Fibroblast of skin of left quadriceps (primary cell): ENCODE results near the gene RIBC2.
"Not testable (repeated sequence)": the region's sequence is repeated elsewhere in the genome, so short reads cannot be mapped to it uniquely, and the experiment has no call there.

ENCODE experiments used
- DNase-seq, 2 experiments: peaks; one replicate each; pipeline ENCODE4 v3.0.0-alpha.2; 2013; ENCODE audit warnings: low read depth in 2 of 2

Gene RIBC2

GRCh38 chr22:45449442-45449841 is 35.9 kb downstream of the RIBC2 start:
- not testable (repeated sequence) for DNase-seq

DNA sequence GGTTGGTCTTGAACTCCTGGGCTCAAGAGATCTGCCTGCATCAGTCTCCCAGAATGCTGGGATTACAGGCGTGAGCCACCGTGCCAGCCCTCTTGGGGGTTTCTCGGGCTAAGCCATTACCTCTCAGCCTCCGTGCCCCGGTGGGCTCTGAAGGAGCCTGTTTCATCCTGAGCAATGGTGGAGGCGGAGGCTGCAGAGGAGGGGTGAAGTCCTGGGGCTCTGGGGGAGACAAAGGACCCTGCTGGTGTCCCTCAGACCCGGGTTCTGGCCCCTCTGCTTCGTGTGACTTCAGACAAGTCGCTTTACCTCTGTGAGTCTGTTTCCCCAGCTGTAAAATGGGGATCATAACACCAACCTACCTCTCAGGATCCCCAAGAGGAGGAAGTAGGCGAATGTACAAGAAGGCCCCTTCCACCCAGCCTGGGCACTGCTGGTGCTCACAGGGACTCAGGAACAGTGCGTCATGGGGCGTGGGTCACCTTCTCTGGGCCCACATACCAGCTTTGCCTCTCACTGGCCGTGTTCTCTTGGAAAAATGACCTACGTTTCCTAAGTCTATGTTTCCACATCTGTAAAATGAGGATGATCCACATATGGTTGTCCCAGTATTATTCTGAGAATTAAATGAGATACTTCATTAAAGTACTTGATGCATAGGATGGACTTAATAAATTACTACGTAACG is 36.8 kb downstream of the RIBC2 start:
- no peak for DNase-seq

- peak; percentile 98 for DNase-seq
These were observed 37.6 kb downstream of the RIBC2 start for GRCh38 chr22:45450921-45451651.

DNA sequence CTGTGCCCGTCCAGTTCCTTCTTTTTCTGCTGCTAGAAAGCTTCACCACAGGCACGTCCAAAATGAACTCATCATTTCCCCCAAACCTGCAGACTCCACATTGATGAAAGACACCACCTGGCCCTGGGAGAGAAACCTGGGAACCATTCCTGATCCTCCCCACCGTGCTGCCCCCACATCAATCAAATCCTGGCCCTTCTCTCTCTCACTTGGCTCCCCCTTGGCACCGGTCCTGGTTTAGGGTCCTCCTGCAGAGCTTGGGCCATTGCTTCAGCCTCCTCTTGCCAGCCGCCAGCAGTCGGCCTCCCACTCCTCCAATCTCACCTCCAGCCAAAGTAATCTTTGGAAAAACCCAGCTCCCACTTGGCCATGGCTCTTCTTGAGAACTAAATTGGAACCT is 38.5 kb downstream of the RIBC2 start:
- no peak for DNase-seq

GRCh38 chr22:45452565-45453379 is 39.3 kb downstream of the RIBC2 start:
- peak; percentile 84 to 86 for DNase-seq

DNA sequence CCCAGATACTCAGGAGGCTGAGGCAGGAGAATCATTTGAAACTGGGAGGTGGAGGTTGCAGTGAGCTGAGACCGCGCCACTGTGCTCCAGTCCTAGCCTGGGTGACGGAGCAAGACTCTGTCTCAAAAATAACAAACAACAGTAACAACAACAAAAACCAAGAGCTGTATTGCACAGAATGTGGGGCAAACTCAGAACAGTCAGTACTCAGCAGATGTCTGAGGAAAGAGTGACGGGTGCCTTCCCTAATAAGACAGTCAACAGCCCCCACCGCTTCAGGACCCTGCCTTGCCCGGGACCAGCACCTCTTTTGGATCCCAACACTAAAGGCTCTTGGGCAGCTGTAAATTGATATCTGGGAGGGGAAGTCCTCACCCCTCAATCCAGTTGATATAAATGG is 40.3 kb downstream of the RIBC2 start:
- no peak for DNase-seq

GRCh38 chr22:45454275-45454674 is 40.8 kb downstream of the RIBC2 start:
- peak; percentile 87 for DNase-seq

- no peak for DNase-seq
These were observed 41.7 kb downstream of the RIBC2 start for GRCh38 chr22:45455212-45455611.

DNA sequence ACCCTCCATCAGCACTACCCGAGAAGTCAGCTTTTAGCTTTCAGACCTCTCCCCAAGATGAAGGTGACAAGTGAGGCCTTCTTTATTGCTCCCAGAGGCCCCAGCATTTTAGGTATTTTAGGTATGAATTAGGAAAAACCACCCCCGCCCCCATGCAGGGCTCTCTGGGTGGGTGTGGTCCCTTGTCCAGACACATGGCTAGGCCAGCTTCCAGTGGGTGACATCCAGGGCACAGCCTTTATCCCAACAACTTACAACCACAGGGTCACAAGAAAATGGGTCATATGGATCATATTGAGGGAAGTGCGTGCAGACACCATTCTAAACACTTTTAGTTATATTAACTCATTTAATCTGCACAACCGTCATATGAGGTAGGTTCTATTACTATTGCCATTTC is 42.1 kb downstream of the RIBC2 start:
- no peak for DNase-seq

GRCh38 chr22:45456811-45457210 is 43.3 kb downstream of the RIBC2 start:
- no peak for DNase-seq

- DNase-seq, result no peak
These were observed 45.0 kb downstream of the RIBC2 start for GRCh38 chr22:45458532-45458931.

- no peak for DNase-seq
These were observed 45.7 kb downstream of the RIBC2 start for GRCh38 chr22:45459235-45459634.

DNA sequence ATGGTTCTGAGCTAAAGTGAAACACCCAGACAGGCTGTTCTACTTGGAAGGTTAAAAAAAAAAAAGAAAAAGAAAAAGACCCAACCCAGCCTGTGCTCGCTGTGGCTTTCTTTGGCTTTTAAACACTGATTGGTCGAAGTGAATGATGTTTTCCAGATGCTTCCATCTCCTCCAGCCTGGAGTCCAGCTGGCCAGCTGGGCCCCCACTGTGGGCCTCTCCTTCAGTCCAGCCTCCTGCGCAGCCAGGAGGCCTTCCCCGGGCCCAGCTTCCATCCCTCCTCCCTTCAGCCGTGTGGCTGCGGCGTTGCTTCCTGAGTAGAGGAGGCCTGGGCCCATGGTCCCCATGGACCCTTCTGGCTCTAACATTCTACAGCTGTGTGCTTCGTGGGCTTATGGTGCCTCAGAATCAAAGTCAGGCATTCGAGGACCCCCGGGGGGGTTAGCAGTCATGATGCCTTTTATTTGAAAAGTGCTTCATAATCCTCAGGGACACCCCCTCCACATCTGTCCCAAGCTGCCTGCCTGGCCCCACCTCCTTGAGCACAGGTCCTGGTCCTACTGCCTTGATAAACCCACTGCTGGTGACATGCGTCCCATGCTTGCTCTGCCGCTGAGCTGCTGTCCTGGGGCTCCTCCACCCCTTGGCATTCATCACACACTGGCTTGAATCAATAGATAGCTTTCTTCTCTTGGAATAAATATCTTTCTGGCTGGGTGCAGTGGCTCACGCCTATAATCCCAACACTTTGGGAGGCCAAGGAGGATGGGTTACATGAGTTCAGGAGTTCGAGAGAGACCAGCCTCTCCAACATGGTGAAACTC is 47.0 kb downstream of the RIBC2 start:
- peak; percentile 80 to 82 for DNase-seq

DNA sequence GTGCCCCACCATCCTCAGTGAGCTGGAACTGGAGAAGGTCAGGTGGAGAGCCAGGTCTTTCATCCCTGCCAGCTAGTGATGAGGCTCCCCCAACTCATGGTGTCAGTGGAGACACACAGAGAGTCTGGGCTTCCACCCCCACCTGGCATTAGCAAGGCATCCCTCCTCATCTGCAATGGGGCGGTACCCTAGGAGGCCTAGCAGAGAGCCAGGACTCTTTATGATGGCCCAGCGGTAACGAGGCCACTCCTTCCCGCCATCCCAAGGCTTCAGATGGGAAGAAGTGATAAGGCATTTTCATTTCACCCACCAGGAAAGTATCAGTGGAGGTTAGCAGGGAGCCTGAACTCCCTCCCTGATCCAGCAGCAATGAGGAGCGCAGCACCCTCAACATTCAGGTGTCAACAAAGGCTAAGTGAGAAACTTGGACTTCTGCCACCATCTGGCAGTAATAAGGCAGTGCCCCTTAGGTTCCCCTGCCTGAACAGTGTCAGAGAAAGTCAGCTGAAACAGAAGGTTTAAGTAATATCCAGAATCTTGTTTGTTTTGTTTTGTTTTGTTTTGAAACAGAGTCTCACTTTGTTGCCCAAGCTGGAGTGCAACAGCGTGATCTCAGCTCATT is 48.7 kb downstream of the RIBC2 start:
- no peak for DNase-seq

DNA sequence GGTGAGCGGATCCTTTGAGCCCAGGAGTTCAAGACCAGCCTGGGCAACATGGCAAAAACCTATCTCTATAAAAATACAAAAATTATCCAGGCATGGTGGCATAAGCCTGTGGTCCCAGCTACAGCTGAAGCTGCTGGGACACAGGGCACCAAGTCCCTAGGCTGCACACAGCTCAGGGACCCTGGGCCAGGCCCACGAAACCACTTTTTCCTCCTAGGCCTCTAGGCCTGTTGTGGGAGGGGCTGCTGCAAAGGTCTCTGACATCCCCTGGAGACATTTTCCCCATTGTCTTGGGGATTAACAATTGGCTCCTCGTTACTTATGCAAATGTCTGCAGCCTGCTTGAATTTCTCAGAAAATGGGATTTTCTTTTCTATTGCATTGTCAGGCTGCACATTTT is 50.2 kb downstream of the RIBC2 start:
- not testable (repeated sequence) for DNase-seq

DNA sequence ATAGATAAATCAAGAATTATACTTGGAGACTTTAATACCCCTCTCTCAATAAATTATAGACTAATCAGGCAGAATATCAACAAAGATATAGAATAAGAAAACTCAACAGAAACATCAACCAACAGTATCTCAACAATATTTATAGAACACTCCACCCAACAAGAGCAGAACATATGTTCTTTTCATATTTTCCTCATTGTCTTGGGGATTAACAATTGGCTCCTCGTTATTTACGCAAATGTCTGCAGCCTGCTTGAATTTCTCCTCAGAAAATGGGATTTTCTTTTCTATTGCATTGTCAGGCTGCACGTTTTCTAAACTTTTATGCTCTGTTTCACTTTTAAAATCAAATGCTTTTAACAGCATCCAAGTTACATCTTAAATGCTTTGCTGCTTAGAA is 52.1 kb downstream of the RIBC2 start:
- DNase-seq, result no peak

- no peak for DNase-seq
These were observed 55.4 kb downstream of the RIBC2 start for GRCh38 chr22:45468872-45469271.

DNA sequence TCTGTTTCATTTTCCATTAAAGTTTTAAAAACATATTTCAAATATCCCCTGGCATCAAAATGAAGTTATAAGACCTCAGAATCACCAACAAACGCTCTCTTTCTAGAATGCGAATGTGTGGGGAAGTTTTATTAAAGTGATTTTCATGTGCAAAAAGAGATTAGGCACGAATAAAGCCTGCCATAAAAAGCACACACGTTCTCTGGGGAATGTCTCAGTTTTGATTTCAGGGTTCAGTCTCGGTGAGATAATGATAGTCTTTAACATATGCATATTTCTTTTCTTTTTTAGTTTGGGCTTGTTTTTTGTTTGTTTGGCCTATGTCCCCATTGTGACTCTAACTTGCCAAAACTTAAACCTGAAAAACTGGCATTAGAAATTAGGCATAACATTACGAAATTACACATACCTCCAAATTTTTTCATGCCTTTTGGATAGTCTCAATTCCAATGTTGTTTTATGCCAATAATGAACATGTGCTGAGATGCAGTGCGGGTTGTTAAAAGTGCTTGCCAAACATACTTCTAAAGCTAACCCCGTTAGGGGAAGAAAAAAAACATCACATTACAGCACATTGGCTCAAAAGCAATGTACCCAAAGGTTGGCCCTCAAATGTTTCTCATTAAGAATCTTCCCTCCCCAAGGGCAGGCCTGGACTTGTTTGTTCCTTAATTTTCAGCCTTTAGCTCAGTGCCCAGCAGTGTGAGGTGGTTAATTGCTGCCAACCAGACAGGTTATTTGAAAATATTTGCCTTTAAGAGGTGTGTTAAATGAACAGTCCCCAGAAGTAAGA is 56.0 kb downstream of the RIBC2 start:
- DNase-seq, result peak; percentile 59 to 62

DNA sequence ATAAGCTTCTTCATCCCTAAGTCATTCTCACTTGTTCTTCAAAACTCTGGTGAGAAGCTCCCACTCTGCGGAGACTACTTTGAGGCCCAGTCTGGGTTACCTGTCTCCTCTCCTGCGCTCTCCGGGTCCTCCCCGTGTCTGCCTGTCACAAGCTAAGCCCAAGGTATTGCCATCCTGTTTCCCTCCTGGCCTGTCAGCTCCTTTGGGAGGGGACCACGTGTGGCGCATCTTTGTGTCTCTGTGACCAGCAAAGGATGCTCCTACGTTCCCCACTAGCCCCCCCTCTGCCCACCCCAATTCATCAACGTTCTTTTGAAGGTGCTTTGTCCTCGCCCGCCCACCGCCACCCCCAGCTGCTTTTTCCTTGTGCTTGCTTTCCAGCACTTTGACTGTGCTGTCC is 57.4 kb downstream of the RIBC2 start:
- no peak for DNase-seq

- no peak for DNase-seq
These were observed 58.9 kb downstream of the RIBC2 start for GRCh38 chr22:45472426-45472825.
